Tibial artery (tissue), 4 donors: ENCODE results near the gene ITGB7.

Experiments used
- DNase-seq, 2 donors: peaks; one replicate each; pipeline ENCODE4 v3.0.0-alpha.2; 2019
- H3K27ac ChIP-seq, 2 donors: fragments of 200-600 bp; sonication (generic) in 1 of 2; 1 replicate in 1 of 2; 2 replicates in 1 of 2; pipeline ENCODE4 v1.5.1; 2018 to 2019; ENCODE audit warnings: mild to moderate bottlenecking in 1 of 2
- H3K27me3 ChIP-seq, 2 donors: fragments of 200-600 bp; sonication (generic) in 1 of 2; one replicate each; pipeline versions ENCODE4 v1.5.1 to v1.6.0; 2016 to 2019
- H3K36me3 ChIP-seq, 3 donors: fragments of 200-600 bp; sonication (generic) in 2 of 3; one replicate each; pipeline ENCODE4 v1.5.1; 2016 to 2019; ENCODE audit warnings: mild to moderate bottlenecking in 2 of 3
- H3K4me1 ChIP-seq, 4 donors: fragments of 200-600 bp; sonication (generic) in 2 of 4; 1 replicate in 3 of 4; 2 replicates in 1 of 4; pipeline ENCODE4 v1.5.1; 2016 to 2019
- H3K4me3 ChIP-seq, 2 donors: fragments of 200-600 bp; sonication (generic) in 1 of 2; 1 replicate in 1 of 2; 2 replicates in 1 of 2; pipeline ENCODE4 v1.5.1; 2018 to 2019; ENCODE audit warnings: mild to moderate bottlenecking in 2 of 2
- H3K9me3 ChIP-seq, 3 donors: fragments of 200-600 bp; sonication (generic) in 1 of 3; one replicate each; pipeline ENCODE4 v1.5.1; 2016 to 2019
- intact Hi-C: fragments of 100-400 bp; cut with DNase I; formaldehyde crosslinking; loops from one replicate; pipeline ENCODE4 v1.15.0; 2023; ENCODE audit warnings: low total_unique reads
- TF ChIP-seq, protein P1 (sequence below), 2 experiments: fragments of 200-600 bp in 1 of 2; fragments of 450-650 bp in 1 of 2; IDR thresholded peaks; one replicate each; pipeline ENCODE4 v1.5.1; 2017 to 2019; ENCODE audit warnings: antibody characterized with exemption in 2 of 2, mild to moderate bottlenecking in 1 of 2, moderate library complexity in 1 of 2

Gene ITGB7

DNA sequence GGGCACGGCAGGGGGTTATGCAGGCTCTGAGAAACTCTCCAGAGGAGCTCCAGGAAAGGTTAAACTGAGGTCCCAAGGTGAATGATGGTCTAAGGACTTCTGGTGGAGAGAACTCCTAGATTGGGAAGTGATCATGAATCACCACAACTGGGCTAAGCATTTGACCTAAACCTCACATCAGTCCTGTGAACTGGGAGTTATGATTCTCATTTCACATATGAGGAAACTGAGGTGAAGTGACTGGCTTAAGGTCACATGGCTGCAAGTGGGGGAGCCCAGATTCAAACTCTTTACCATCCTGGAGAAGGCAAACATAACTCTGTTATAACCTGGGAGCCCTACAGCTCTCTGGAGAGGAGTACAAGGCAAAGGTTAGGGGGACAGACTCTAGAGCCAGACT lies 20.8 kb upstream of the ITGB7 start:
- intact Hi-C loops = no loop called here
- Histone ChIP-seq H3K4me1 (peaks cover 12 to 84% (median 67%) of the 10 kb centered on the region in 4 donors), H3K27ac (peak overlapping the region; percentile 33 to 96)

DNA sequence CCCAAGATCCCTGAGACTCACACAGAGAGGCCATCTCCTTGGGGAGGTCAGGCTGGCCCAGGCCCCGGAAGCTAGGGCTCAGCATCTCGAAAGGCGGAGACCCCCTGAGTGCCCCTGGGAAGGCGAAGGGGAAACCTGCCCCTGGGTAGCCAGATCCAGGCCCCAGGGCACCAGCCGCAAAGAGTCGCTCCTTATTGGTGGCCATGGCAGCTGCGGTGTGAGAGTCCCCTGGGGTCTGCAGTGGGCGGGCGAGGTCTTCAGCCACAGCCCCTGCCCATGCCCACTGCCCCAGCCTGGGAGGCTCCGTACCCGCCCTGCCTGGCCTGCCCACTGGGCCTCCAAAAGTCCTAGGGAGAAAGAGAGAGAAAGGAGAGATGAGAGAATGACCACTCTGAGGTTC lies 20.3 kb upstream of the ITGB7 start:
- TF ChIP-seq, protein P1, sequence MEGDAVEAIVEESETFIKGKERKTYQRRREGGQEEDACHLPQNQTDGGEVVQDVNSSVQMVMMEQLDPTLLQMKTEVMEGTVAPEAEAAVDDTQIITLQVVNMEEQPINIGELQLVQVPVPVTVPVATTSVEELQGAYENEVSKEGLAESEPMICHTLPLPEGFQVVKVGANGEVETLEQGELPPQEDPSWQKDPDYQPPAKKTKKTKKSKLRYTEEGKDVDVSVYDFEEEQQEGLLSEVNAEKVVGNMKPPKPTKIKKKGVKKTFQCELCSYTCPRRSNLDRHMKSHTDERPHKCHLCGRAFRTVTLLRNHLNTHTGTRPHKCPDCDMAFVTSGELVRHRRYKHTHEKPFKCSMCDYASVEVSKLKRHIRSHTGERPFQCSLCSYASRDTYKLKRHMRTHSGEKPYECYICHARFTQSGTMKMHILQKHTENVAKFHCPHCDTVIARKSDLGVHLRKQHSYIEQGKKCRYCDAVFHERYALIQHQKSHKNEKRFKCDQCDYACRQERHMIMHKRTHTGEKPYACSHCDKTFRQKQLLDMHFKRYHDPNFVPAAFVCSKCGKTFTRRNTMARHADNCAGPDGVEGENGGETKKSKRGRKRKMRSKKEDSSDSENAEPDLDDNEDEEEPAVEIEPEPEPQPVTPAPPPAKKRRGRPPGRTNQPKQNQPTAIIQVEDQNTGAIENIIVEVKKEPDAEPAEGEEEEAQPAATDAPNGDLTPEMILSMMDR (IDR thresholded peaks at IDR 0.05) = no peak
- peaks cover 12 to 85% (median 67%) of the 10 kb centered on the region in 4 donors for H3K4me1 ChIP-seq
- H3K27me3 ChIP-seq = no peaks in the 10 kb centered on the region
- peak in 1 of 2 donors; percentile 59 for DNase-seq
- H3K36me3 ChIP-seq = peaks cover 0 to 28% (median 11%) of the 10 kb centered on the region in 3 donors
- H3K4me3 ChIP-seq = no peak overlapping the region
- H3K9me3 ChIP-seq = no peaks in the 10 kb centered on the region
- peak overlapping the region; percentile 20 to 33 for H3K27ac ChIP-seq
- intact Hi-C loops = no loop called here

More for the DNA sequence above, 20.8 kb upstream of the ITGB7 start:
- Histone ChIP-seq H3K9me3 (no peaks in the 10 kb centered on the region), H3K4me3 (no peak overlapping the region), H3K36me3 (peaks cover 0 to 28% (median 11%) of the 10 kb centered on the region in 3 donors), H3K27me3 (no peaks in the 10 kb centered on the region)
- no peak for DNase-seq
- TF ChIP-seq, protein P1 (IDR thresholded peaks at IDR 0.05) = no peak

DNA sequence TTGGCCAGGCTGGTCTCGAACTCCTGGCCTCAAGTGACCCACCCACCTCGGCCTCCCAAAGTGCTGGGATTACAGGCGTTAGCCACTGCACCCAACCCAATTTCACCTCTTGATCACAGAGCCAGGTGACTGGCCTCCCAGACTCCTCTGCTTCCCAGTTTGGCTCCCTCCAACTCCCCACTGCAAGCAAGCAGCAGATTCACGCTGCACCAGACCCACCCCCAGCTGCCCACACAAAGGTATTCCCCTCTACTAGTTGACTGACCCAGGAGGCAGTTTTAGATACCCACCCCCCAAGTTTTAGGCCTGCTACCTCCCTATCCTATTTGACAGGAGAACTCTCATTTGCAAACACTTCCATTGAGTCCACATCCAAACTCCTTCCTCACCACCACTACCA lies 19.8 kb upstream of the ITGB7 start:
- Histone ChIP-seq H3K27ac (peak overlapping the region in 1 of 2 donors; percentile 33), H3K4me1 (peaks cover 12 to 90% (median 72%) of the 10 kb centered on the region in 4 donors), H3K9me3 (no peaks in the 10 kb centered on the region)

DNA sequence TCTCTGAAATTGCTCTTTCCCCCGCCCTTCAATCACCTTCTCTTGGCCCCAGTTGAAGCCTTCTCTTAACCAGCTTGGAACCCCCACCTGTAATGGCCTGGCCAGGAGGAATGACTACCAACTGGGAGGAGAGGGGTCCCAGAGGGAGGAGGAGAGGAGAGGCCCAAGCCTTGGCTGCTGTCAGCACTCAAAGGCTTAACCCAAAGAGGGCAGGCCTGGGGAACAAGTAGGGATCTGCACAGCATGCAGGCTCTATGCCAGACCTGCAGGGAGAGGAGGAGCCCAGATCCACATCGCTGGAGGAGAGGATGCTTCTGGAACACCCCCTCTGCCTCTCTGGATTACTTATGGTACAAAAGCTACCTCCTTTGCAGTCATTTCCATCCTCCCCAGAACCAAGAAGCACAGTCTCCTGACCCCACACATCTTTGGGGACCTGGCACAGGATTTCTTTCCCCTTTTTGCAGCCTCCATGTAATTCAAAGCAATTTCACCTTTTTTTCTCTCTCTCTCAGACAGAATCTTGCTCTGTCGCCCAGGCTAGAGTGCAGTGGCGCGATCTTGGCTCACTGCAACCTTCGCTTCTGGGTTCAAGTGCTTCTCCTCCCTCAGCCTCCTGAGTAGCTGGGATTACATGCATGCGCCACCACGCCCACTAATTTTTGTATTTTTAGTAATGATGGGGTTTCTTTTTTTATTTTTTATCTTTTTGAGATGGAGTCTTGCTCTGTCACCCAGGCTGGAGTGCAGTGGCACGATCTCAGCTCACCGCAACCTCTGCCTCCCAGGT lies 18.8 kb upstream of the ITGB7 start:
- TF ChIP-seq, protein P1 (IDR thresholded peaks at IDR 0.05) = no peak
- Histone ChIP-seq H3K36me3 (peaks cover 0 to 28% (median 11%) of the 10 kb centered on the region in 3 donors), H3K4me1 (peaks cover 12 to 86% (median 70%) of the 10 kb centered on the region in 4 donors), H3K27ac (peak overlapping the region; percentile 98 to 99), H3K9me3 (no peaks in the 10 kb centered on the region), H3K4me3 (no peak overlapping the region), H3K27me3 (no peaks in the 10 kb centered on the region)
- DNase-seq = peak in 1 of 2 donors; percentile 65
- intact Hi-C loops = no loop called here

More for the DNA sequence above, 19.8 kb upstream of the ITGB7 start:
- Histone ChIP-seq H3K27me3 (no peaks in the 10 kb centered on the region), H3K36me3 (peaks cover 0 to 28% (median 11%) of the 10 kb centered on the region in 3 donors), H3K4me3 (no peak overlapping the region)
- TF ChIP-seq, protein P1 (IDR thresholded peaks at IDR 0.05) = no peak
- DNase-seq = peak in 1 of 2 donors; percentile 44
- intact Hi-C loops = no loop called here

DNA sequence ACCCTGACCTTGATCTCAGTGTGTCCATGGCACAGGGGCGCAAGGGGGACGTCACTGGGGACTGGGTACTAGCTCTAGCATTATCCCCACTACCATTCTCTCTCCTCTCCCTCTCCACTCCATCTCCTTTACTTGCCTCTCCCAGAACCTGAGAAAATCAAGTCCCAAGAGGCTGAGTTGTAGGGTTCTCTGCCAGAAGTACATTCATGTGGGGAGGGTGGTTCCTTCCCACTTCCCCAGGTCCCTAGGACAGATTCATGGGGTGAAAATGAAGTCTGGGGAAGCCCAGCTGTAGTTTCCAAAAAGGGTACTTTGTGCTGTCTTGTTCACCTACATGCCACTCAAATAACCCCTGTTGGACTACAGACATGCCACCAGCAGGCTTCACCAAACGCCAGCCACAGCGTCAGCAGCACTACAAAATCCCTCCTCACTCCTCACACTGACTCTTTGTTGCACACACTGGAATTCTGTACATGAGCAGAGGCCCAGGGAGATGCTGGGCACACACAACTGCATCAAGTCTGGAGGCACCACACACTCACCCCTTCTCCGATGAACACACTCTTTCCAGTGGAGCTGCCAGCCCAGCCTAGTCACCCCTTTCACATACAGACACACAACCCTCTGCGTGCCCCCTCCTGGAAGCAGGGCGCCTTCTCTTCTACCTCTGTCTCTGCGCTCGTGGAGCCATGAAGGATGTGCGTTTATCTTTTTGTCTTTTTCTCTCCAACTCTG lies 18.0 kb upstream of the ITGB7 start:
- Histone ChIP-seq H3K36me3 (peaks cover 0 to 28% (median 11%) of the 10 kb centered on the region in 3 donors), H3K9me3 (no peaks in the 10 kb centered on the region), H3K4me3 (no peak overlapping the region), H3K27ac (peak overlapping the region; percentile 98 to 99), H3K4me1 (peaks cover 12 to 78% (median 63%) of the 10 kb centered on the region in 4 donors), H3K27me3 (no peaks in the 10 kb centered on the region)
- intact Hi-C loops = no loop called here
- DNase-seq = peak in 1 of 2 donors; percentile 67
- TF ChIP-seq, protein P1 (IDR thresholded peaks at IDR 0.05) = no peak
